Chondrocyte (in vitro differentiated cells): Measurements from ENCODE around the gene C2orf80. TPM values are rescaled to one million over a fixed set of nuclear protein-coding genes. Genes with fewer than 3 reads are reported as not detected.

ENCODE experiments used
- total RNA-seq: library from RNA; stranded (reverse); gene quantifications from 3 replicates; pipeline ENCODE4 v1.2.1, GENCODE V29; 2021

The C2orf80 gene
- total RNA-seq, 1 donor from 2014 or later: not detected

Other genes starting within 250 kb of the C2orf80 start
- 8.7 to 12.9 TPM (median 9.1 TPM) in 3 replicates for gene PLEKHM3, start 164.5 kb downstream of the C2orf80 start, total RNA-seq
- not detected in 3 replicates for gene CRYGD, start 65.5 kb downstream of the C2orf80 start, total RNA-seq
- not detected in 3 replicates for gene CRYGC, start 60.2 kb downstream of the C2orf80 start, total RNA-seq
- gene CRYGB, start 43.9 kb downstream of the C2orf80 start, total RNA-seq: not detected in 3 replicates
- not detected in 3 replicates for gene CRYGA, start 26.4 kb downstream of the C2orf80 start, total RNA-seq
- gene IDH1, start 65.0 kb upstream of the C2orf80 start, total RNA-seq: 68.5 to 78.2 TPM (median 75.9 TPM) in 3 replicates
- 24.7 to 29.3 TPM (median 28.3 TPM) in 3 replicates for gene PIKFYVE, start 76.2 kb upstream of the C2orf80 start, total RNA-seq
- gene PTH2R, start 216.8 kb upstream of the C2orf80 start, total RNA-seq: not detected in 3 replicates